G401 (cell line): Measurements from ENCODE around the gene PRSS50. TPM values are rescaled to one million over a fixed set of nuclear protein-coding genes. Genes with fewer than 3 reads are reported as not detected.

Experiments used
- DNase-seq: peaks from one replicate; pipeline ENCODE4 v3.0.0-alpha.2; 2015; ENCODE audit warnings: low spot score
- in situ Hi-C: cut with HindIII; loops from 2 replicates; pipeline ENCODE4 v1.10.0; 2016; ENCODE audit warnings: low sequenced_read_pairs, mixed read lengths
- total RNA-seq: library from RNA; depleted of rRNA; stranded (reverse); fragments of >200 nt; shearing (Covaris generic); gene quantifications from 2 replicates; pipeline ENCODE4 v1.2.3, GENCODE V29; 2014

PRSS50 gene
- total RNA-seq, 1 experiment from 2014 or later, result not detected

DNA sequence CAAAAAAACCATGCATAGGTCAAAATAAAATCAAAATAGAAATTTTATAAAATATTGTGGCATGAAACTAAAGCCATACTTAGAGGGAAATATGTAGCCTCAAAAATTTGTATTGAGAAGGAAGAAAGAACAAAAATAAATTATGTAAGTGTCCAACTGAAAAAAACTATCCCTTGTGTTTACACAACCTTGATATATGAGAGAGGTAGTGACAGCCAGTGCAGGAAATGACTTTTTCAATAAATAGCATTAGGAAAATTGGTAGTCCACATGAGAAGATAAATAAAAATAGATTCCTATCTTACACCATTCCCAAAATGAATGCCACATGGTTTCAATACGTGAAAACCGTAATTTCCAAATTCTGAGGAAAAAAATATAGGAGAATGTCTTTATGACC is 13.2 kb upstream of the PRSS50 start:
- no peak for DNase-seq

DNA sequence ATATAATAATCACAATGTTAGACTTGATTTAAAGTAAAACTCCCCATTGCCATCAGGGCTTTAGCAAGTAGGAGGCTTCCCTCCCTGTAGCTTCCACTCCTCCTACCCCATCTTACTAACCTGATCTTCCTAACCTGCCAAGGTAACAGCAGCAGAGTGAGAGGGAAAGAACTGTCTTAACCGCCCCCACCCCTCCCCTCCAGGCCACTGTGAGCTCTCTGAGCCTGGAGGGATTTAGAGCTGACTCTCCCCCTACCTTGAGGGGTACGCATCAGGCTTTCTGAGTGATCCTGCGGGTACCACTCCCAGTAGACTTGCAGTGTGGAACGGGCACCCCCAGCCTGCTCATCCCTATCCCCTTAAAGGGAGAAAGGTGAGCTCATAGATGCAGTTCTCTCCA is 11.4 kb upstream of the PRSS50 start:
- no peak for DNase-seq

More for the DNA sequence above, 13.2 kb upstream of the PRSS50 start:
- in situ Hi-C loops, result no loop called here

DNA sequence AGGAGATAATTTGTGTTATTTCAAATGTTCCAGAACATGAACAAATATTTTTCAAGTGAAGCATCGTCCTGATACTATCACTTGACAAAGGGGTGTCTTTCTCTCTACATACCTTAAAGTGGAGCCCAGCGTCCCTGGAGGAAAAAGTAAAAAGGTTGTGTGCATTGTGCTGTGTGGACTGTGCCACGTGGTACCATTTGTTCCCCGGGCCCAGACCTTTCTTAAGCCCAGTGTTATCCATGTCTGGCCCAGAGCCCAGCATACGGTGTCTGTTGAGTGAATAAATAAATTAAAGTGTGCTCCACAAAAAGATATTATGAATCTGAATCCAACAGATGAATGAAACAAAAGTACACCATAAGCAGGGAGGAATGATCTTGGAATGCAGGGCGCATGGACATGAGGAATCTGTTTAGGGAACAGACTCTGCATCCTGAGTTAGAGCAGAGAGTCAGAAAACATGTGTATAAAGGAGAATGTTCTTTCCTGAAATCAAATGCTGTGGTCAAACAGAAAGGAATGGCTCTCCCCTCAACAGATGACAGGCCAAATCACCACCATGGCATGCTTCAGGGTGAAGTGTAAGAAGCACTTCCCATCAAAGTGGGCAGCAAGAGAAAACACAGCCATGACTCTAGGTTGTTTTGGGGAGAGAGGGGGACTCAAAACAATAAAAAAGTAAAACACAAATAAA is 8.1 kb upstream of the PRSS50 start:
- in situ Hi-C loops, result no loop called here
- DNase-seq, result no peak

More for the DNA sequence above, 11.4 kb upstream of the PRSS50 start:
- in situ Hi-C loops, result no loop called here

DNA sequence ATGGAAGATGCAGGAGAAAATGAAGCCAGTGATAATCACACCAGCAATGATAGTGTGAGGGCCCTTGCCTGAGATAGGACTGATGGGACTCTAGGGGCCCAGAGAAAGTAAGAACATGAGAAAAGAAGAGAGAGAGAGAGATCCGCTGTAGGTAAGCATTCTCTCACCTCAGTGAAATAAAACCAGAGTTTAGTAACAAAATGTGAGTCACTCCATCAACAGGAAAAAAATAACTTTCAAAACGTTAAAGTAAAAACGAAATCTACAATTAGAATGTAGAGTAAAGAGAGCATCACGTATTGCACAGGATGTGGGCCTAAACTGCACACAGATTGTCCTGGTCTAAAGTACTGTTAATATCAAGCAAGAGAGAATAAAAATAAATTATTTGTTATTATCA is 6.8 kb upstream of the PRSS50 start:
- in situ Hi-C loops, result no loop called here
- DNase-seq, result no peak

DNA sequence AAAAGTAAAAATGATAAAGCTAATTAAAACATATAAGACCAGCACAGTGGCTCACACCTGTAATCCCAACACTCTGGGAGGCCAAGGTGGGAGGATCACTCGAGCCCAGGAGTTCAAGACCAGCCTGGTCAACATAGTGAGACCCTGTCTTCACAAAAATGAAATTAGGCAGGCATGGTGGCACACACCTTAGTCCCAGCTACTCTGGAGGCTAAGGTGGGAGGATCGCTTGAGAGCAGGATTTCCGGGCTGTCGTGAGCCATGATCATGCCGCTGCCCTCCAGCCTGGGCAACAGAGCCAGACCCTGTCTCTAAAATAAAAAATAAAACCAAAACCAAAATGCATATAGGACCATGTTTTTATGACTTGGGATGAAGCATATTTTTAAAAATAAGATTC is 4.8 kb upstream of the PRSS50 start:
- in situ Hi-C loops, result no loop called here
- DNase-seq, result no peak

DNA sequence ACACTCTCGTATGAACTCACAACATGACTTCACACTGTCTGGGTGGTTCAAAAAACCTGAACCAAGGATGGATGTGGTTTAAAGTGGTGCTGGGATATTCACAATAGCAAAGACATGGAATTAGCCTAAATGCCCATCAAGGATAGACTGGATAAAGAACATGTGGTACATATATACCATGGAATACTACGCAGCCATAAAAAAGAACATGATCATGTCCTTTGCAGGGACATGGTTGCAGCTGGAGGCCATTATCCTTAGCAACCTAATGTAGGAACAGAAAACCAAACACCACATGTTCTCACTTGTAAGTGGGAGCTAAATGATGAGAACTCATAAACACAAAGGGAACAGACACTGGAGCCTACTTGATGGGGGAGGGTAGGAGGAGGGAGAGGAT is 3.3 kb upstream of the PRSS50 start:
- in situ Hi-C loops, result no loop called here
- DNase-seq, result no peak

DNA sequence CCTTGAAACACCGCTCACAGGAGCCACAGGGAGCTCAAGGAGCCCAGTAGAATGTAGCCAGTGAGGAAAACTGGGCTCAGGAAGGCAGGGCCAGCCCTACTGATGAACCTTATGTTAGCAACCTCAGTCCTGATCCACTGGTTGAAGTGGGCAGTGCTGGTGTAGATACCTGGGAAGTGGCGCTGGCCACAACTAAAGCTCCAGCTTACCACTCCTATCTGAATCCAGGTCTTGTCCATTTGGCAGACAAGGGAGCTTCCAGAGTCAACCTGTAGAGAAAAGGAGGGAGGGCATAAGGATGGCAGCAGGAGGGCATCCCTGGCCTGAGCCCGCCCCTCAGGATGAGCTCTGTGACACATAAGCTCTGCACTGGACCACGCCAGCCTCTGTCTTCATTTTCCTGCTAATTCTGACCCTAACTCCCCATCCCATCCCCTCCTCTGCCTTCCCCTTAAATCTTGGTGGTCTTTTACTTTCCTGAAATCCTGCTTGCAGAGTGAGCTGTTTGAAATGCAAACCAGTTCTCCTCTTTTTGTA is 2.1 kb upstream of the PRSS50 start:
- in situ Hi-C loops, result no loop called here
- no peak for DNase-seq

DNA sequence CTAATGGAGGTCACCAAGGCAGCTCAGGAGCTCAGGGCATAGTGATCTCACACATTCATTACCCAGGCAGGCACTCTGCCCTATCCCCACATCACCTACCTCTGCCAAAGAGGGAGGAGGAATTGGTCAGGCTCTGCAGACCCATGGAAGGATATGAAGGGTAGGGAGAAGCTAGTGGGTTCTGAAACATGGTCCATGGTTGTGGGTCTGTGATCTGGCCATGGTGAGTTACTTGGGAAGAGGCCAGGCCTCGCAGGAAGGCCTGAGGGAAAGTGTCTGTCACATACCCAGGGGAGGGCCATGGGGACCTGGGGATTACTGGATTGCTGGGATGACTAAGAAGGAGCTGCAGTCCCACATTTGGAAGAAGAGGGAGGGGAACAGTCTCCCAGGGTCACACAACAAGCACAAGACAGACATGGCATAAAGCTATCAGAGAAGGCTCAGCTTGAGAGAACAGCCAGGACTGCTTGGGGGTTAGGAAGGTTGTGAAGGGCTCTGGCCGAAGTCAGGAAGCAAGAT is 1.4 kb upstream of the PRSS50 start:
- in situ Hi-C loops, result no loop called here
- no peak for DNase-seq

DNA sequence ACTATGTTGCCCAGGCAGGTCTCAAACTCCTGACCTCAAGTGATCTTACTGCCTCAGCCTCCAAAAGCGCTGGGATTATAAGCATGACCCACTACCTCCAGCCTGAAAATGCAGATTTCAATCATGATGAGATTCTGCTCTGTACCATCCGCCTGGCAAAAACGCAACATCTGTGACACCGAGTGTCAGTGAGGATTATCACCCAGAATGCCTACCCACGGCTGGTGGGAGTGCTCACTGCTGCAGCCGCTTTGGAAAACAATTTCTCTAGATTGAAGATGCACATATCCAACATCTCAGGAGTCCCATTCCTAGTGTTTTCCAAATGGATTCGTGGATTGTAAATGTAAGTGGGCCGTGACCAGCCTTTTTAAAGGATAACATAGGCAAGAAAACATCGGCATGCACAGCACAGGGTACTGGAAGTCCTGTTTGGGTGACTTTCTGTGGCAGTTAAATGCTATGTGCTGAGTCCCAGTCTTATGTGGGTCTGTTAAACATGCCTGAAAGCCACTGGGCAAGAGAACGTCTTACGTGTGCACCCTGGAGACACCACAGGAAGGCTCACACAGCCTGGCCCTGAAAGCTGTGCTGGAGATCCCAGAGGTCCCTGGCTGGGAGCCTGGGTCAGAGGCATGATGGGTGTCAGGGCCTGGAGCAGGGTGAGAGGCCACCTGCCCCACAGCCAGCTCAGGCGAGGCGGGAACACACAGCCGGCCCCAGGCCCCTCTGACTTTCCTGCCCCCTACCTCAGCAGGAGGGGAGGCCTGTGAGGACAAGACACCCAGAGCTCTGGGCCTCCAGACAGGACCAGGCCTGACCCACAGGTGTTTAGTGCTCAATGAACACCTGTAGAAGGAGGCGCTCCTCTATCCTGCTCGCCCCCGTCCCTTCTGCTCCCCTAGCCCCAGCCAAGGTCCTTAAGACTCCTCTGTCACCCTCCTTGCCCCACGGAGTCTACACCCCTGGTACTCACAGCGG is 918 bp downstream of the PRSS50 start:
- DNase-seq, result no peak
- in situ Hi-C loops, result no loop called here

DNA sequence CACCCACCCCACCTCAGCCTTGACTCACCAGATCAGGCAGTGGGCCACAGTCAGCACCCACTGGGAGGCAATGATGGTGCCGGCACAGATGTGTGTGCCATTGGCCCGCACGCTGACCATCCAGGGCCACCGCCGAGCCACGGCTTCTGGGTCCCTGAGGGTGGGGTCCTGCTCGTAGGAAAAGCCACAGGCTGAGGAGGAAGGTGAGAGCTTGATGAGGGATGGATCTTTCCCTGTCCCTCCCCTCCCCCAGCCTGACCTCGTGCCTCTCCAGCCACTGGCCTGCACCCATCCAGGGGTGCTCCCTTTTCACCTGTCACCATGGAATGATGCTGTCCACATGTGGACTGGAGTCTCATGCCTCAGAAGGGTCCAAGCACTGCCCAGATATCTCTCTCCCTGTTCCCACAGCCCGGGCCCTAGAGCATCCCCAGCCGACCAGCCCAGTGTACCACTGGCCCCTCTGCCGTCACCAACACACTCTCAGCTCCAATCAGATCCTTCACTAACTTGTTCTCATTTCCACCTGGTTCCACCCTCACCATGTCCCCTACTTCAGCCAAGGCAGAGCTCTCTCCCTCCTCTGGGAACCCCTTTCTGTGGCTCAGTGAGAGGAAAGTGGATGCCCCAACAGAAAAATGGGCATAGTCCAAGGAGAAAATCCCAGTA is 2.0 kb downstream of the PRSS50 start:
- in situ Hi-C loops, result no loop called here

DNA sequence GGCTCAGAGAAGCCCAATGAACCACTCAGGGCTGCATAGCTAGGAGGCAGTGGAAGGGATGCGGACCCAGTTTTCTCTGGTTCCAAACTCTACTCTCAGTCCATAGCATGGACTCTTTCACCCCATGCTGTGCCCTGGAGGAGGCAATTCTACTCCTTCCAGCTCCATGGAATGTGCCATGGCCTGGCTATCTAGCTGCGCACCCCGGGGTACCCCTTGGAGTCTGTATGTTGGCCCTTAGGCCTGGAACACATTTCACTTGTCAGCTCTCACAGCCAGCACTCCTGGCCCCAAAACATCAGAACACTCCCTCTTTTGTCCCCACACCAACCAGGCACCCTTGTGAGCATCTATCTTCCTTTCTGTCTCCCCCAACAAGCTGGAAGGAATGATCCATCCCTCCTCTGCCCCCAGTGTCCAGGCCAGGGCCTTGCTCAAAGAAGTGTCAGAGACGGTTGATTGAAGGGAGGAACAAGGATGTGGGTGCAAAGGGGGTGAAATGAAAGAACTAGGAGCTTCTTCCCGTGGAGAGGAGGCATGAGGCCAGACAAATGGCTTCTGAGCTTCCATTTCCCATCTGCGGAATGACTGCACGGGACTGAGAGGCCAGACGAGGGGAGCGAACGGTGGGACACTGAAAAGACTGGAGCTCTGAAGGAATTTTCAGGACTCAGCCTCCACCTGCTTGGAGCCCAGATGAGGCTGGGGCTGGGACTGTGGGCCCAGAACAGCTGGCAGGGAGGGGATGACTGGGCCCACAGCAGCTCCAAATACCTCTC is 2.8 kb downstream of the PRSS50 start:
- in situ Hi-C loops, result no loop called here
- no peak for DNase-seq

More for the DNA sequence above, 2.0 kb downstream of the PRSS50 start:
- no peak for DNase-seq

DNA sequence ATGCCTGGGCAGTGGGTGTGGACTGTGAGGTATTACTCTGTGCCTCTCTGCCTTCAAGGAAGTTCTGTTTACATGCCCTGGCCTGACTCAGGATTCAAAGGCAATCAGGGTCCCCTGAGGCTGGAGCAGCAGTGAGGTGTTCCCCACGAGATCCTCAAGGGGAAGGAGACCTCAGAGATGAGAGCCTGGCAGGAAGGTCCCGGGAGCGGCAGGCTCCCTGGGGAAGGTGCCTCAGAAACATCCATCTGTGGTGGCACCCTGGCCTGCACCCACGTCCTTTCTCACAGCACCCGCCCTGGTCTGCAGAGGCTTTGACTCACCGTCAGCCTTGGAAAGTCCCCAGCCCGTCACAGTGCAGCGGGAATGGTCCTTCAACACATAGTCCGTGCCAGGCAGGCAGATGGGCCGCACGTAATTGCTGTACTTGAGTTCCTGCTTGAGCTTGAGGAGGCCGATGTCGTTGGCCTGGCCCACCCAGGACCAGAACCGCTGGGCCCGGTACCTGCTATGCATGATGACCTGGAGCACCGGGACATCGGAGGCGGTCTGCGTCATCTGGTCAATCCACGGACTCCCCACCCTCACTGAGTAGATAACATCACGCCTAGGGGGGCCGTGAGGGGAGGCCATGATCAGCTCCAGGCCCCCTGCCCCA is 3.6 kb downstream of the PRSS50 start:
- peak; percentile 44 for DNase-seq
- in situ Hi-C loops, result no loop called here

DNA sequence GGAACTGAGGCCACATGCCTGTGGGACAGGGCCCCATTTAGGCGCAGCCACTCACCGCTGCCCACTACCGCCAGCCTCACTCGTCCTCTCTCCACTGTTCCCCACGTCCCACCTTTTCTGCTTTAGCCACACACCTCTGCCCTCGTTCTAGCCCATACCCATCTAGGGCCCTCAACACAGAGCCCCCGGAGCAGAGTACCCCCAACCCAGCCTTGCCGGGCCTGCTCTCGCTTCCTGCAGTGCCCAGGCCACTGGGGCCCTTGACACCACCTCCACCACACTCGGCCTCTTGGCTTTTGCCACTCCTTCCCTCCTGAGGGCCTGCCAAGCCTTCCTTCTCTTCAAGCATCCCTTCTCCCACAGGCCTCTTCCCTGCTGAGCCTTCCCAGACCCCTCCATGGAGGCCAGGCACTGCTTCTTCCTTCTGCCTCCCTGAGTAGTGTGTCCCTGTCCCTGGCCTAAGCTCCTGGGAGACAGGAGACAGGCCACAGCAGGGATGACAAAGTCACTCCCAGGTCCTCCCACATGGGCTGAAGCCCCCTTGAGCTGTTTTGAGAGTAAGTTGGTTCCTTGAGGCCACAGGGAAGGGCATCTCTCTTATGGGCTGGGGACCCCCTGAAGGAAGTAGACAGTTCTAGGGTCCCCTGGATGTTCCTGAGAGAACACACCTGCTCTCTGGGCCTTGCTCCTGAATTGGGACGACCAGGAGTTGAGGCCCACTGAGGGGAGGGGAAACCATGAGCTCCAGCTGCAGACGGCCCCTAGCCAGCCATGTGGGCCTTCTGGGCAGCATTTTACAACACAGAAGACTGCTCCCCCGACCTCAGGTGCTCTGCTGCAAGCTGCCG is 4.4 kb downstream of the PRSS50 start:
- DNase-seq, result no peak
- in situ Hi-C loops, result no loop called here

DNA sequence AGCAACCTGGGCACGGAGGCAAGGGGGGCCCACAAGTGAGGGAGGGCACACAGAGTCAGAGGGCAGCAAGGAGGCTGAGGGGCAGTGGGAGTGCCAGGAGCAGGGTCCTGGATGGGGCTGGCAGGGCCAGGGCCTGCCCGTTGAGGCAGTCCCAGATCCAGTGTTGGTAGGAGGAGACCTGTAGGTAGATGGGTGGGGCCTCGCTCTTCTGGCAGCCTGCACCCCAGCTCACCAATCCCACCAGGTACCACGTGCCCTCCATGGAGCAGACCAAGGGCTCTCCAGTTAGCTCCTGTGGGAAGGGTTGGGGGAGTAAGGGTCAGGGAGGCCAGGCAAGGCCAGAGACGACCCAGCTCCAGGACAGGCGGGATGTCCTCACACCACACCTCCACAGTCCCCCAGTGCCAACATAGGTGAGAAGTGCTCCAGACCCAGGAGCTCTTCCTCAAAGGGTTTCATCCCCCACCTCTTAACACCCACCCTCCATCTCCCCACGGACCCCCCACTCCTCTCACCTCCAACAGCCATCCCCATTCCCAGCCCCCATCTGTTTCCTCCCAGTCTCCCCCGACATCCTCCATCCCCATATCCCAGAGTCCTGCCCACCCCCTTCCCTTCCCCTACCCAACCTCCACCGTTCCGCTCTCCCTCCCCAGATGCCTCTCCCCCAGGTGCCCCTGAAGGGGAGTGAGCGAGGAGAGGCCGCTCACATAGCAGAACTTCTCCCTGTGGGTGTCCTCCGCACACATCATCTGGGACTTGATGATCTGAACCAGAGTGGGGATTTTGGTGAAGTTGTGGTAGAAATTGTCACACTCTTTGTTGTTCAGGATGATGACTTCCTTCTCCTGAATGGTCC is 5.2 kb downstream of the PRSS50 start:
- in situ Hi-C loops, result no loop called here
- DNase-seq, result no peak

DNA sequence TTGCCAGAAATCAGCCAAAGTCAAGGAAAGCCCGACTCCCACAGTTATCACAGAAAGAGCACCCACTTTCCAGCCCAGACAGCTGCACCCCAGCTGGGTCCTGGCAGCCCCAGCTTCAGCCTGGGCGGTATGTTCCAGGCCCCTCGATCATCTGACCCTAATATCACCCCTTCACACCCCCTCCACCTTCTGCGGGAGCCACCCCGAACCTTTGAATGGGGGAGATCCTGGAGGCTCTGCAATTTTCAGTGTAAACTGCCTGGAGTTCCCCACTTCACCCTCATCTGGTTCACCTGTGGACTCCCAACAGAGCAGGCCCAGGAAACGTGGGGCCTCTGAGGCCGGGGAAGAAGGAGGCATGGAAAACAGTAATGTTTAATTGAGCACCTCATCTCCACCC is 5.9 kb downstream of the PRSS50 start:
- DNase-seq, result no peak

DNA sequence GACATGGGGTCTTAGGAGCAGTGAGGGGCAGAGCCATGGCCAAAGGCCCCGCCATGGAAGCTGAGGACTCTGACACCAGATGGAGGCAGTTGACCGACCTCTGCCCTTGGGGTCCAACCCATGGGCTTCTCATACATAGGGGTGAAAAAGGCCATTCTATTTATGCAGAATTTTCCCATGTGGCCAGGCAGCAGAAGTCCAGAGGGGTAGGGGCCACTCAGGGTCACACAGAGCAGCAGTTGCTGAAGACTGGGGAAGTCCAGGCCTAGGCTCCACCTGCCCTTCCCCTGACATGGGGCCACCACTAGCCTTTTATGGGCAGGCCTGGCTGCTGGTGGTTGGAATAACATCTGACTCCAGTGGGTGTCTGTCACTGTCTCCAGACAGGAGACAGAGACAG is 6.4 kb downstream of the PRSS50 start:
- in situ Hi-C loops, result no loop called here
- DNase-seq, result no peak

More for the DNA sequence above, 5.9 kb downstream of the PRSS50 start:
- in situ Hi-C loops, result no loop called here
